ENCODE measurements around the gene RFFL. TPM values are rescaled to one million over a fixed set of nuclear protein-coding genes. Genes with fewer than 3 reads are reported as not detected.

RFFL gene
- total RNA-seq, 6 donors from 2014 or later = 17.6 to 30.8 (median 25.3) TPM

GRCh38 chr17:35019386-35020179, 43.9 kb downstream of the RFFL start:
- peaks cover 12 to 54% (median 24%) of the 10 kb centered on the region in 4 donors for H3K36me3 ChIP-seq
- TF ChIP-seq CTCF (IDR thresholded peaks at IDR 0.05) (no peak), POLR2AphosphoS5 (IDR thresholded peaks at IDR 0.05) (no peak), POLR2A (IDR thresholded peaks at IDR 0.05) (no peak), EP300 (IDR thresholded peaks at IDR 0.05) (no peak)
- ATAC-seq (ENCODE audit: low FRiP score in 2 of 2) = no peak
- WGBS, 2 donors = 93 to 97% methylated on average over 6 of the region's 6 CpGs
- DNase-seq = no peak
- peaks cover 18 to 24% (median 20%) of the 10 kb centered on the region in 4 donors for H3K4me1 ChIP-seq
- H3K27me3 ChIP-seq = no peaks in the 10 kb centered on the region
- no peaks in the 10 kb centered on the region for H3K9me3 ChIP-seq
- no peak overlapping the region for H3K27ac ChIP-seq
- H3K4me3 ChIP-seq = no peak overlapping the region

- no peak overlapping the region for H3K27ac ChIP-seq
- peaks cover 18 to 24% (median 19%) of the 10 kb centered on the region in 4 donors for H3K4me1 ChIP-seq
- H3K36me3 ChIP-seq = peaks cover 12 to 56% (median 26%) of the 10 kb centered on the region in 4 donors
- no peak for TF ChIP-seq POLR2A (IDR thresholded peaks at IDR 0.05)
- no peak for TF ChIP-seq EP300 (IDR thresholded peaks at IDR 0.05)
- no peak for TF ChIP-seq POLR2AphosphoS5 (IDR thresholded peaks at IDR 0.05)
- no peak for TF ChIP-seq CTCF (IDR thresholded peaks at IDR 0.05)
- 77 to 84% methylated on average over 2 of the region's 2 CpGs for WGBS, 2 donors
- ATAC-seq (ENCODE audit: low FRiP score in 2 of 2) = no peak
- DNase-seq = no peak
- H3K9me3 ChIP-seq = no peaks in the 10 kb centered on the region
- no peaks in the 10 kb centered on the region for H3K27me3 ChIP-seq
- no peak overlapping the region for H3K4me3 ChIP-seq
Observed at GRCh38 chr17:35018814-35019213, 44.7 kb downstream of the RFFL start.

GRCh38 chr17:35017021-35017420, 46.5 kb downstream of the RFFL start:
- ATAC-seq (ENCODE audit: low FRiP score in 2 of 2) (no peak), DNase-seq (no peak)
- Histone ChIP-seq H3K36me3 (peaks cover 12 to 73% (median 27%) of the 10 kb centered on the region in 4 donors), H3K9me3 (no peaks in the 10 kb centered on the region), H3K27ac (no peak overlapping the region), H3K27me3 (no peaks in the 10 kb centered on the region), H3K4me3 (no peak overlapping the region), H3K4me1 (peaks cover 1 to 9% (median 3%) of the 10 kb centered on the region in 4 donors)
- TF ChIP-seq EP300 (IDR thresholded peaks at IDR 0.05) (no peak), POLR2AphosphoS5 (IDR thresholded peaks at IDR 0.05) (no peak), CTCF (IDR thresholded peaks at IDR 0.05) (no peak), POLR2A (IDR thresholded peaks at IDR 0.05) (no peak)
- 95 to 97% methylated on average over 4 of the region's 4 CpGs for WGBS, 2 donors

- H3K27ac ChIP-seq = no peak overlapping the region
- peaks cover 0 to 3% (median 0%) of the 10 kb centered on the region in 4 donors for H3K4me1 ChIP-seq
- H3K4me3 ChIP-seq = no peak overlapping the region
- TF ChIP-seq EP300 (IDR thresholded peaks at IDR 0.05) = no peak
- TF ChIP-seq POLR2A (IDR thresholded peaks at IDR 0.05) = no peak
- TF ChIP-seq POLR2AphosphoS5 (IDR thresholded peaks at IDR 0.05) = no peak
- TF ChIP-seq CTCF (IDR thresholded peaks at IDR 0.05) = no peak
- H3K36me3 ChIP-seq = peaks cover 14 to 77% (median 30%) of the 10 kb centered on the region in 4 donors
- ATAC-seq (ENCODE audit: low FRiP score in 2 of 2) (no peak), DNase-seq (no peak)
- H3K27me3 ChIP-seq = no peaks in the 10 kb centered on the region
- no peaks in the 10 kb centered on the region for H3K9me3 ChIP-seq
- 90 to 98% methylated on average over 4 of the region's 4 CpGs for WGBS, 2 donors
Observed at GRCh38 chr17:35016369-35016768, 47.1 kb downstream of the RFFL start.
